SU-DHL-6 (cell line): ENCODE measurements around the gene SNU13.
"Not testable (repeated sequence)": the region's sequence is repeated elsewhere in the genome, so short reads cannot be mapped to it uniquely, and the experiment has no call there.

ENCODE experiments used
- H2AFZ ChIP-seq: fragments of 200-600 bp; sonication (generic); 2 replicates; pipeline ENCODE4 v1.6.1; 2014; ENCODE audit warnings: low read depth, mild to moderate bottlenecking, moderate library complexity, mixed read lengths, antibody characterized with exemption, low read length; ENCODE audit not compliant: severe bottlenecking
- H3F3A ChIP-seq: fragments of 200-600 bp; shearing (Covaris generic); 2 replicates; pipeline ENCODE4 v1.6.0; 2016; ENCODE audit warnings: antibody characterized with exemption, mild to moderate bottlenecking; ENCODE audit not compliant: insufficient read depth
- H3K27ac ChIP-seq: fragments of 200-600 bp; sonication (generic); 2 replicates; pipeline ENCODE4 v1.5.1; 2016; ENCODE audit warnings: low read depth, mild to moderate bottlenecking, low read length, moderate library complexity, mixed read lengths
- H3K27me3 ChIP-seq: fragments of 200-600 bp; sonication (generic), shearing (Covaris generic); 2 replicates; pipeline ENCODE4 v1.6.0; 2014; ENCODE audit warnings: mild to moderate bottlenecking, low read length
- H3K36me3 ChIP-seq: fragments of 200-600 bp; sonication (generic); 2 replicates; pipeline ENCODE4 v1.6.1; 2014; ENCODE audit warnings: mild to moderate bottlenecking, low read length, mixed read lengths
- H3K4me2 ChIP-seq: fragments of 300-600, 200-600 bp; shearing (Covaris generic), sonication (generic); 2 replicates; pipeline ENCODE4 v1.6.0; 2014; ENCODE audit warnings: low read length, low read depth, mild to moderate bottlenecking; ENCODE audit not compliant: poor library complexity, severe bottlenecking
- H3K4me3 ChIP-seq: fragments of 200-600 bp; sonication (generic); 2 replicates; pipeline ENCODE4 v1.5.1; 2014; ENCODE audit warnings: antibody characterized with exemption, low read length, mild to moderate bottlenecking, mixed read lengths; ENCODE audit not compliant: insufficient read depth, poor library complexity, severe bottlenecking
- H3K79me2 ChIP-seq: fragments of 200-600 bp; sonication (generic); 2 replicates; pipeline ENCODE4 v1.6.1; 2014; ENCODE audit warnings: mild to moderate bottlenecking, low read length, moderate library complexity; ENCODE audit not compliant: insufficient read depth
- H3K9ac ChIP-seq: fragments of 200-600 bp; sonication (generic); 2 replicates; pipeline ENCODE4 v1.7.0; 2014; ENCODE audit warnings: mild to moderate bottlenecking, low read length
- H3K9me2 ChIP-seq: fragments of 200-600 bp; sonication (generic); replicated peaks from 2 replicates; pipeline ENCODE4 v1.6.1; 2014; ENCODE audit warnings: low read length; ENCODE audit not compliant: insufficient read depth
- H3K9me3 ChIP-seq: fragments of 200-600 bp; sonication (generic); 2 replicates; pipeline ENCODE4 v1.6.1; 2014; ENCODE audit warnings: low read length, mixed read lengths; ENCODE audit not compliant: insufficient read depth
- H4K20me1 ChIP-seq: fragments of 200-600 bp; sonication (generic); 2 replicates; pipeline ENCODE4 v1.6.1; 2014; ENCODE audit warnings: low read depth, mild to moderate bottlenecking, antibody characterized with exemption, low read length, moderate library complexity, mixed read lengths
- EZH2phosphoT487 ChIP-seq: fragments of 200-600 bp; sonication (generic), shearing (Covaris generic); conservative IDR thresholded peaks from 2 replicates; pipeline ENCODE4 v1.6.1; 2018; ENCODE audit warnings: mild to moderate bottlenecking, antibody characterized with exemption, low read length, moderate library complexity, mixed read lengths
- TF ChIP-seq, protein P1 (sequence below): fragments of 200-600 bp; sonication (generic); IDR thresholded peaks from one replicate; pipeline ENCODE4 v1.5.1; 2017; ENCODE audit warnings: antibody characterized with exemption, mild to moderate bottlenecking, low read length, moderate library complexity; ENCODE audit not compliant: insufficient read depth, poor library complexity, severe bottlenecking

Gene SNU13

DNA sequence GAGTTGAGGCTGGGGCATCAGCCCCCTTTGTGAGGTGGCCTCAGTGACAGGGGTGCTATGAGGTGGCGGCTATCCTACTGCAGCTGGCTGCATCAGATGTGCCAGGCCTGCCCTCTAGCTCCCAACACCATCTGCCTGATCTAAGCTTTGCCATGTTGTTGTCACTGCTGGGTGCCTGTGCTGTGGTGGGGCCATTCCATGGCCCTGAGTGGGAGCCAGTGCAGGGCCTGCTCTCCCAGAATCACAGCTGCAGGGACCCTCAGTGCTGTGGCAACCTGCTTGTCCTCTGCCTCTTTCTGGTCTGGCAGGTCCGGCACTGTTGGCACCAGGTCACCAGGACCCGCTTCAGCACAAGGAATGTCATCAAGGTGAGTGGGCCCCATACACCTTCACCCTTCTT lies 1.8 kb upstream of the SNU13 start:
- Histone ChIP-seq H3F3A (peaks cover 8% of the 10 kb centered on the region; the same call in 1 of the 2 replicates), H3K27ac (no peak overlapping the region), H3K27me3 (no peaks in the 10 kb centered on the region), H3K9ac (no peak overlapping the region), H3K4me2 (no peak overlapping the region), H3K9me3 (no peaks in the 10 kb centered on the region), H3K79me2 (peaks cover 32% of the 10 kb centered on the region), H4K20me1 (no peaks in the 10 kb centered on the region), H2AFZ (no peak overlapping the region), H3K4me3 (no peak overlapping the region), H3K36me3 (no peaks in the 10 kb centered on the region), H3K9me2 (no peaks in the 10 kb centered on the region)
- TF ChIP-seq EZH2phosphoT487, result no peak
- TF ChIP-seq, protein P1, sequence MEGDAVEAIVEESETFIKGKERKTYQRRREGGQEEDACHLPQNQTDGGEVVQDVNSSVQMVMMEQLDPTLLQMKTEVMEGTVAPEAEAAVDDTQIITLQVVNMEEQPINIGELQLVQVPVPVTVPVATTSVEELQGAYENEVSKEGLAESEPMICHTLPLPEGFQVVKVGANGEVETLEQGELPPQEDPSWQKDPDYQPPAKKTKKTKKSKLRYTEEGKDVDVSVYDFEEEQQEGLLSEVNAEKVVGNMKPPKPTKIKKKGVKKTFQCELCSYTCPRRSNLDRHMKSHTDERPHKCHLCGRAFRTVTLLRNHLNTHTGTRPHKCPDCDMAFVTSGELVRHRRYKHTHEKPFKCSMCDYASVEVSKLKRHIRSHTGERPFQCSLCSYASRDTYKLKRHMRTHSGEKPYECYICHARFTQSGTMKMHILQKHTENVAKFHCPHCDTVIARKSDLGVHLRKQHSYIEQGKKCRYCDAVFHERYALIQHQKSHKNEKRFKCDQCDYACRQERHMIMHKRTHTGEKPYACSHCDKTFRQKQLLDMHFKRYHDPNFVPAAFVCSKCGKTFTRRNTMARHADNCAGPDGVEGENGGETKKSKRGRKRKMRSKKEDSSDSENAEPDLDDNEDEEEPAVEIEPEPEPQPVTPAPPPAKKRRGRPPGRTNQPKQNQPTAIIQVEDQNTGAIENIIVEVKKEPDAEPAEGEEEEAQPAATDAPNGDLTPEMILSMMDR, result no peak

DNA sequence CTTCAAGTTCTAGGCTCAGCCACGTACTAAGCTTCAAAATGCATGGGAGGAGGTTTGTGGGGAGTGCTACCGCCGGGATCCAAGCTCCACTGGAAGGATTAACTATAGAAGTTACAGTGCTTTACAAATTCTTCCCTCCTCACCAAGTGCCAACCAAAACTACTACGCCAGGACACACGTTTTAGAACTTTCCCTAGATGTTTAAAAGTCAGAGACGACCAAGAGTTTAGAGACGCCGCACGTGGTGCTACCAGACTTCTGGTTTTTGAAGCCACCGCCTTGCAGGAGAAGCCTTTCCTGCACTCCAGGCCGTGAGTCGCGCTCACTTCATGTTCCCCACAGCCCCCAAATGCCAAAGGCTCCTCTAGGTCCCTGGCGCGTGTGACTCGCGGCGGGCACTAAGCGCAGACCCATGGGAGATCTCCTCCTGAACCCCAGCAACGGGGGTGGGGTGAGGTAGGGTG lies 734 bp downstream of the SNU13 start:
- H2AFZ ChIP-seq, result no peak overlapping the region
- H3K9me3 ChIP-seq, result no peaks in the 10 kb centered on the region
- H4K20me1 ChIP-seq, result no peaks in the 10 kb centered on the region
- peaks cover 24% of the 10 kb centered on the region for H3F3A ChIP-seq
- TF ChIP-seq, protein P1, result no peak
- TF ChIP-seq EZH2phosphoT487, result no peak
- H3K9ac ChIP-seq, result peak overlapping the region; percentile 93
- peak overlapping the region; percentile 61 for H3K4me2 ChIP-seq
- H3K27ac ChIP-seq, result peak overlapping the region; percentile 63
- H3K9me2 ChIP-seq, result no peaks in the 10 kb centered on the region
- no peaks in the 10 kb centered on the region for H3K27me3 ChIP-seq
- H3K36me3 ChIP-seq, result no peaks in the 10 kb centered on the region
- H3K4me3 ChIP-seq, result peak overlapping the region; percentile 94
- H3K79me2 ChIP-seq, result peaks cover 57% of the 10 kb centered on the region

DNA sequence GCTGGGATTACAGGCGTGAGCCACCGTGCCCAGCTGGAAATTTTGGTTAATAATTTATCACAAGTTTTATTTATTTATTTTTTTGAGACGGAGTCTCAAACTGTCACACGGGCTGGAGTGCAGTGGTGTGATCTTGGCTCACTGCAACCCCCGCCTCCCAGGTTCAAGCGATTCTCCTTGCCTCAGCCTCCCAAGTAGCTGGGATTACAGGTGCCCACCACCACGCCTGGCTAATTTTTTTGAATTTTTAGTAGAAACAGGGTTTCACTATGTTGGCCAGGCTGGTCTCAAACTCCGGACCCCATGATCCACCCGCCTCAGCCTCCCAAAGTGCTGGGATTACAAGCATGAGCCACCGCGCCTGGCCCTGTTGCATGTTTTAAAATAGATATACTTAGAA lies 1.8 kb downstream of the SNU13 start:
- H2AFZ ChIP-seq, H3K36me3 ChIP-seq, H4K20me1 ChIP-seq, H3K9me2 ChIP-seq, H3K27ac ChIP-seq, H3K9me3 ChIP-seq, H3K27me3 ChIP-seq: not testable (repeated sequence)
- Histone ChIP-seq H3K4me3 (peak overlapping the region; percentile 94), H3K9ac (peak overlapping the region; percentile 93), H3K4me2 (peak overlapping the region; percentile 61), H3K79me2 (peaks cover 67% of the 10 kb centered on the region), H3F3A (peaks cover 24% of the 10 kb centered on the region)

DNA sequence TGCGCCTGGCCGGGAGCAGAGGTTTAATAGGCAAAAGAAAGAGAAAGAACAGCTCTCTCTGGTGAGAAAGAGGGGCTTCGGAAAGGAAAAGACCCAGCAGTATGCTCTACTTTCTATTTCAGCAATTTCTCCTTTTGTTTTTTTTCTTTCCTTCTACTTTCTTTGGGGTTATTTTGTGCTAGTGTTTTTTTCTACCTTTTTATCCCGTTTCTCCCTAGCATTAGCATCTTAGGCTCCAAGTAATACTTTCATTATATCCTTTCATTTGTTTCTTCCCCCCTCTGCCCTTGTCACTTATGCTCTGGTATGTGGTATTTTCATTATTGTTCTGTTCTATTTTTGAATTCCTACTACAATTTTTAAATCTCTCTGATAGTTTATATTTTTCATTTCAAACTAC lies 4.5 kb downstream of the SNU13 start:
- Histone ChIP-seq H3K27ac (peak overlapping the region; percentile 20; the same call in 1 of the 2 replicates), H3K36me3 (0 out of 2 replicates have a peak, but pooled peaks cover 10% of the 10 kb centered on the region), H3K4me3 (no peak overlapping the region), H2AFZ (no peak overlapping the region), H3K79me2 (peaks cover 92% of the 10 kb centered on the region), H4K20me1 (peaks cover 9% of the 10 kb centered on the region; the same call in 1 of the 2 replicates), H3K9me2 (no peaks in the 10 kb centered on the region), H3K9me3 (no peaks in the 10 kb centered on the region), H3K27me3 (no peaks in the 10 kb centered on the region), H3K4me2 (peak overlapping the region; percentile 5), H3K9ac (no peak overlapping the region), H3F3A (peaks cover 29% of the 10 kb centered on the region; the same call in 1 of the 2 replicates)
- TF ChIP-seq EZH2phosphoT487, result no peak
- TF ChIP-seq, protein P1, result no peak
